Loucy (cell line): ENCODE data around the gene MRGPRX3.

Experiments
- EZH2phosphoT487 ChIP-seq: fragments of 200-600 bp; IDR thresholded peaks from 2 replicates; pipeline ENCODE4 v1.6.1; 2018; ENCODE audit warnings: antibody characterized with exemption, mild to moderate bottlenecking, moderate library complexity, borderline replicate concordance
- TF ChIP-seq, protein P1 (sequence below): fragments of 200-600 bp; sonication (generic); conservative IDR thresholded peaks from 2 replicates; pipeline ENCODE4 v1.5.1; 2014; ENCODE audit warnings: mild to moderate bottlenecking, antibody characterized with exemption, low read length

DNA sequence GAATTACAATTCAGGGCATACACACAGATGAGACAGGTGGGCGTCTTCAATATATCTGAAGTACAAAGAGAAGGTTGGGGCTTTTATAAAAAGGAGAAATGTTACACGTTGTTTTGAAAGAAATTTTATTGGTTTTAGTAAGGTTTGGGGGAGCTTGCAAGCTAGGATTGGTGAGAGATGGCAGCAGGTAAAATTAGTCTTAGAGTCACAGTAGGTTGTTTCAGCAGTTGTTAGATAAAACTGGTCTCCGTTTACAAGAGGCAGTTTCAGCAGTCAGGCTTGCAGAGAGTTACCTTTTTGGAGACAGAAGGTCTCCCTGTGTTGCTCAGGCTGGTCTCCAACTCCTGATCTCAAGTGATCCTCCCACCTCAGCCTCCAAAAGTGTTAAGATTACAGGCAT, 24.1 kb upstream of the MRGPRX3 start:
- TF ChIP-seq, protein P1, sequence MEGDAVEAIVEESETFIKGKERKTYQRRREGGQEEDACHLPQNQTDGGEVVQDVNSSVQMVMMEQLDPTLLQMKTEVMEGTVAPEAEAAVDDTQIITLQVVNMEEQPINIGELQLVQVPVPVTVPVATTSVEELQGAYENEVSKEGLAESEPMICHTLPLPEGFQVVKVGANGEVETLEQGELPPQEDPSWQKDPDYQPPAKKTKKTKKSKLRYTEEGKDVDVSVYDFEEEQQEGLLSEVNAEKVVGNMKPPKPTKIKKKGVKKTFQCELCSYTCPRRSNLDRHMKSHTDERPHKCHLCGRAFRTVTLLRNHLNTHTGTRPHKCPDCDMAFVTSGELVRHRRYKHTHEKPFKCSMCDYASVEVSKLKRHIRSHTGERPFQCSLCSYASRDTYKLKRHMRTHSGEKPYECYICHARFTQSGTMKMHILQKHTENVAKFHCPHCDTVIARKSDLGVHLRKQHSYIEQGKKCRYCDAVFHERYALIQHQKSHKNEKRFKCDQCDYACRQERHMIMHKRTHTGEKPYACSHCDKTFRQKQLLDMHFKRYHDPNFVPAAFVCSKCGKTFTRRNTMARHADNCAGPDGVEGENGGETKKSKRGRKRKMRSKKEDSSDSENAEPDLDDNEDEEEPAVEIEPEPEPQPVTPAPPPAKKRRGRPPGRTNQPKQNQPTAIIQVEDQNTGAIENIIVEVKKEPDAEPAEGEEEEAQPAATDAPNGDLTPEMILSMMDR, result no peak
- no peak for TF ChIP-seq EZH2phosphoT487
